PFSK-1 (cell line): Measurements from ENCODE around the gene RBCK1.

ENCODE experiments used
- FOXP2 ChIP-seq: optimal IDR thresholded peaks from 2 replicates; pipeline ENCODE3; 2011; ENCODE audit warnings: borderline replicate concordance, control low read depth, inconsistent platforms; ENCODE audit not compliant: insufficient read depth; ENCODE audit errors: extremely low read length, extremely low read depth
- POLR2AphosphoS5 ChIP-seq: IDR thresholded peaks from 2 replicates; pipeline ENCODE4 v1.6.1; 2012; ENCODE audit warnings: low read depth, mild to moderate bottlenecking, control low read depth, low read length, moderate library complexity
- REST ChIP-seq, 2 experiments: IDR thresholded peaks; 2 replicates each; pipeline versions ENCODE4 v1.6.1 to v1.8.0; 2011 to 2012; ENCODE audit warnings: low read depth in 2 of 2, low read length in 2 of 2, control low read depth in 1 of 2, inconsistent platforms in 1 of 2, mild to moderate bottlenecking in 1 of 2, moderate library complexity in 1 of 2; ENCODE audit not compliant: insufficient read depth in 1 of 2
- SIN3A ChIP-seq: IDR thresholded peaks from 2 replicates; pipeline ENCODE4 v1.6.1; 2012; ENCODE audit warnings: mild to moderate bottlenecking, low read length, moderate library complexity, borderline replicate concordance; ENCODE audit not compliant: insufficient read depth
- TAF1 ChIP-seq: IDR thresholded peaks from 2 replicates; pipeline ENCODE4 v1.6.1; 2012; ENCODE audit warnings: low read length, control low read depth, borderline replicate concordance; ENCODE audit not compliant: insufficient read depth

The RBCK1 gene

DNA sequence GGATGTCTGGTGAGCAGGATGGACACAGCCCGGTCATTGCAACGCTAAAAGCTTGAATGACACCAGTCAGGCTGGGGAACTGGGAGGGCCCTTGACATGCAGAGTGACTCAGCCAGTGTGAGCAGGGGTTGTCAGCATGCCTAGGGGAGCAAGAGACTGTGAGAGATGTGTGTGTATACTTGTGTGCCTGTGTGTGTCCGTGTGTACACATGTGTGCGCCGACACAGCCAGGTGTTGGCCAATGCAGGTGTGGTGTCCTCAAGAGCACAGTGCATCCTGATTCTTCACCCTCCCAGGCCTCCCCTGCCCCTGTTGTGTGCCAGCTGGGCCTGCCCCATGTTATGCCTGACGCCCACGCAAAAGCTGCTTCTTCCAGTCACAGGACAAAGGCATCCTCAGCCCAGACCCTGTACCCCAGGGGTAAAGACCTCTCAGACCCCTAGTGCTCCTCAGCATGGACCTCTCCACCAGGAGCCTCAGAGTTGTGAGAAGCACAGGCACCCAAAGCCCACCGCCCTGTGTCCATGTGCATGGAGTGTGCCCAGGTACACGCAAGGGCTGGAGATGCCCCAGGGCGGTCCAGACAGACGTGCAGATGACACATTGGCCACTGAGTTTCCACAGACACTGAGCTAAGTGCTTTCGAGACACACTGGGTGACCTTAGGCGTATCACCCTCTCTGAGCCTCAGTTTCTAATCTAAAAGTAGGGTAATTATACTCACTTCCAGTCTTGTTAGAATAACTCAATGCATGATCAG, 44.6 kb upstream of the RBCK1 start:
- TF ChIP-seq REST (IDR thresholded peaks at IDR 0.05; ENCODE audit: insufficient read depth in 1 of 2, low read depth in 2 of 2, low read length in 2 of 2) (no peak), FOXP2 (peak; percentile 48)

DNA sequence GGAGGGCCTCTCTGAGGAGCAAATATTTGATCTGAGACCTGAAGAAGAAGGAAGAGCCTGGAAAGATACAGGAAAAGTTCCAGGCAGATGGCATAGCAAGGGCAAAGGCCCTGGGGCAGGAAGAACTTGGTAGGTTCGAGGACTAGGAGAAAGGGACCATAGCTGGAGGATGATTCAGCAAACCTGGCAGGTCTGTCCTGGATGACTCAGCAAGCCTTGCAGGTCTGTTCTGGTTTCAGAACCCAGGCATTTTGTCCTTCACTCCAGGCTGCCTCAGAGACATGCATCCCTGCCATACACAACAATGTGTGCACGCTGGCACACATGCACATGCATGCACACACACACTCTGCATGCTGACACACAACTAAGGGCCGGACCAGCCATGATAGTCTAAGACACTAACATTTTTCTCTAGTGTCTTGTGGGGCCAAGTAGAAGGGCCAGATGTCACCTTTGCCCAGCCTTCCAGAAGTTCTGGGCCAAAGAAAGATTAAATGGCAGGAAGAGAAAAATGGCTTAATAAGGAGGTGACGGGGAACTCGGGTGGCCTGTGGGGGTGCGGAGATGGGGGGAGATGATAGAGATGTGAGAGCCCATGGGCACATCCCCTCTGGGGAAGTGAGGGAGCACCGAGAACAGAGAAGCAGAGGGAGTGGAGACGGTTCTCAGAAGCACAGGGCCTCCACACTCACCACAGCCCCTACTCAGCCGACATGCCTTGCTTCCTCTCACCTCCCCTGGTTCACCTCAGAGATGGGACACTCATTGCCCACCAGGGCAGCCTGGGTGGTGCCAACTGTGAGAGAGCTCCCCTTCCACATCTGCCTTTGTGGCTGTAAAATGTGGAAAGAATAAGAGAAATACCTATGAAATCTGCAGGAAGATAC, 42.9 kb upstream of the RBCK1 start:
- no peak for TF ChIP-seq FOXP2
- TF ChIP-seq TAF1 = no peak
- TF ChIP-seq REST (IDR thresholded peaks at IDR 0.05; ENCODE audit: insufficient read depth in 1 of 2, low read depth in 2 of 2, low read length in 2 of 2) = no peak
- no peak for TF ChIP-seq SIN3A
- TF ChIP-seq POLR2AphosphoS5 = no peak

GRCh38 chr20:366041-366718, 41.9 kb upstream of the RBCK1 start:
- TF ChIP-seq FOXP2 (no peak), SIN3A (no peak), REST (IDR thresholded peaks at IDR 0.05; ENCODE audit: insufficient read depth in 1 of 2, low read depth in 2 of 2, low read length in 2 of 2) (no peak), POLR2AphosphoS5 (no peak), TAF1 (no peak)

GRCh38 chr20:366719-367485, 41.2 kb upstream of the RBCK1 start:
- no peak for TF ChIP-seq TAF1
- no peak for TF ChIP-seq FOXP2

DNA sequence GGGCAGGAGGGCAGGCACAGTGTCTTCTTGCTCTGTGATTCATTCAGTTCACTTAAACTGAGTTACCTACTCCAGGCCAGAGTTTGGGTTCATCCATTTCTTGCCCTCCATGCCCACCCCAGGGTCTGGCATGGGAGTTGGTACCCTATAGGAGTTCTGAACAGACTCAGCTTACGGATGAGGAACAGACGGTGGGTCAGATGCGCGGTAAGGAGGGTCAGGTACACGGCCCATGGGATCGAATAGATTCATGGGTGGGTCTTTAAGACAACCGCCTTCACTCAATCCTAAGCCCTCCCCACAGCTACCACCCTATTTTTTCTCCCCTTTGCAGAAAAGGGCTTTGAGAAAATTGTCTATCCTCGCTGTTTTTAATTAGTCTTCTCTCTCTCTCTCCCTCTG, 40.6 kb upstream of the RBCK1 start:
- no peak for TF ChIP-seq POLR2AphosphoS5
- no peak for TF ChIP-seq REST (IDR thresholded peaks at IDR 0.05; ENCODE audit: insufficient read depth in 1 of 2, low read depth in 2 of 2, low read length in 2 of 2)
- TF ChIP-seq FOXP2 = no peak
- TF ChIP-seq TAF1 = no peak
- TF ChIP-seq SIN3A = no peak
